ENCODE data around the gene ZNF627. TPM values are rescaled to one million over a fixed set of nuclear protein-coding genes. Genes with fewer than 3 reads are reported as not detected.

The ZNF627 gene
- total RNA-seq, 1 donor from 2014 or later: 7.1 TPM

- Histone ChIP-seq H3K4me1 (peaks cover 17% of the 10 kb centered on the region), H3K36me3 (peaks cover 0 to 23% of the 10 kb centered on the region in 2 donors), H3K27me3 (no peaks in the 10 kb centered on the region), H3K27ac (peak overlapping the region; percentile 53), H3K4me3 (no peak overlapping the region), H3K9me3 (no peaks in the 10 kb centered on the region)
- TF ChIP-seq CTCF (IDR thresholded peaks at IDR 0.05) (no peak), POLR2AphosphoS5 (IDR thresholded peaks at IDR 0.05; ENCODE audit: insufficient read depth in 1 of 2, low read depth in 1 of 2) (peak; percentile 41 to 74)
- DNase-seq (ENCODE audit: extremely low spot score in 2 of 2): no peak
- intact Hi-C loops (cut with DNase I): no loop called here
Measured at GRCh38 chr19:11551603-11552235, 45.6 kb upstream of the ZNF627 start.

DNA sequence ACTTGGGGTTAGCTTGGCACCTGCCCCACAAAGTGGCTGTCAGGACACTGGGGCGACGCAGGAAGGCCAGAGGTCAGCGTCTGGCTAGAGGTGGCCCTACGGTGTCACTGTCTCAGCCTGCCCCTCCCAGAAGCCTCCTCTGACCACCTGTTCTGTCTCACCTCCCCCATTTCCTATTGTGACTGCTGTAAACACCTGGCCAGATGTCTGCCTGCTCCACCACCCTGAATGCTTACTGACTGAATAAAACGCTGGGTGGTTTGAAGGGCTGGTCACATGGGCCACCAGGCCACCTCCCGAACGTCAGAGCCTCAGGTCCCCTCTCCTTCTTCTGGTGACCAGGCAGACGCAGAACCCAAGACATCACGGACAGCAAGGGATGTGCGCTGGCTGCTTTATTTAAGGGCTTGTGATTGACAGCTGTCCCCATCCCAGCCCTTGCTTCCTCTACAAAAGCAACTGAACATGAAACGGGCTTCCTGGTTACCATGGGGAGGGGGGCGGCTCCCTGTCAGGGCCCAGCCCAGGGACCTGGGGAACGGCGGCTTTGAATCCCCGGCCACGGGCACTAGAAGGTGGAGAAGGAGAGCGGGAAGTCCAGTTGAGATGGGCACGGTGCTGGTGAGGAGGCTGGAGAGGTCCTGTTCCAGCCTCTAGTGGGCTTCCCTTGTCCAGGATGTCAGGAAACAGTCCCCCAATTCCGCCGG, 44.5 kb upstream of the ZNF627 start:
- no peaks in the 10 kb centered on the region for H3K27me3 ChIP-seq
- peak overlapping the region; percentile 53 for H3K27ac ChIP-seq
- H3K36me3 ChIP-seq: peaks cover 0 to 23% of the 10 kb centered on the region in 2 donors
- intact Hi-C loops (cut with DNase I): no loop called here
- H3K9me3 ChIP-seq: no peaks in the 10 kb centered on the region
- H3K4me1 ChIP-seq: peaks cover 28% of the 10 kb centered on the region
- TF ChIP-seq CTCF (IDR thresholded peaks at IDR 0.05): no peak
- TF ChIP-seq POLR2AphosphoS5 (IDR thresholded peaks at IDR 0.05; ENCODE audit: insufficient read depth in 1 of 2, low read depth in 1 of 2): no peak
- no peak for TF ChIP-seq POLR2A (IDR thresholded peaks at IDR 0.05)
- H3K4me3 ChIP-seq: no peak overlapping the region
- DNase-seq (ENCODE audit: extremely low spot score in 2 of 2): no peak

DNA sequence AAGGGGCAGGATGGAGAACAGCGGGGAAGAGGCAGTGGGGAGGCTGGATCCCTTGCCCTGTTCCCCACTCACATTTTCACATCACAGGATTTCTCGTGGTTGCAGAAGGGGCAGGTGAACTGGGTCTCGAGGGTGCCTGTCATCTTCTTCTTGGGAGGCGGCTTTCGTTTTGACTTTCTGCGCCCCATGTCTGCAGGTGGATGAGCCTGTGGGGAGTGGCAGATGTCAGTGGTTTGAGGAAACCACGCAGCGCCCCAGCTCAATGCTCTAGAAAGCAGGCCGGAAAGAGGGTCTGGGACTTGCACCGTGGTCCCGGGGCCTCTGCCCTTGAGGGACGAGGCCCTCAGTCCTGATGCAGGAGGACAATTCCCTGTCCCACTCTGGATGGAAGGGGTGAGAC, 43.1 kb upstream of the ZNF627 start:
- Histone ChIP-seq H3K4me3 (no peak overlapping the region), H3K27me3 (no peaks in the 10 kb centered on the region), H3K4me1 (peaks cover 35% of the 10 kb centered on the region), H3K36me3 (peaks cover 0 to 23% of the 10 kb centered on the region in 2 donors), H3K27ac (no peak overlapping the region), H3K9me3 (no peaks in the 10 kb centered on the region)
- intact Hi-C loops (cut with DNase I): no loop called here
- no peak for DNase-seq (ENCODE audit: extremely low spot score in 2 of 2)
- TF ChIP-seq POLR2AphosphoS5 (IDR thresholded peaks at IDR 0.05; ENCODE audit: insufficient read depth in 1 of 2, low read depth in 1 of 2): no peak
- TF ChIP-seq POLR2A (IDR thresholded peaks at IDR 0.05): no peak
- TF ChIP-seq CTCF (IDR thresholded peaks at IDR 0.05): no peak

- Histone ChIP-seq H3K36me3 (peaks cover 0 to 23% of the 10 kb centered on the region in 2 donors), H3K27me3 (no peaks in the 10 kb centered on the region), H3K4me3 (no peak overlapping the region), H3K9me3 (no peaks in the 10 kb centered on the region), H3K4me1 (peaks cover 44% of the 10 kb centered on the region), H3K27ac (no peak overlapping the region)
- intact Hi-C loops (cut with DNase I): no loop called here
- TF ChIP-seq POLR2AphosphoS5 (IDR thresholded peaks at IDR 0.05; ENCODE audit: insufficient read depth in 1 of 2, low read depth in 1 of 2) (no peak), POLR2A (IDR thresholded peaks at IDR 0.05) (no peak), CTCF (IDR thresholded peaks at IDR 0.05) (no peak)
- DNase-seq (ENCODE audit: extremely low spot score in 2 of 2): no peak
Measured at GRCh38 chr19:11555246-11555645, 42.0 kb upstream of the ZNF627 start.
